VCaP (cell line): ENCODE results near the gene PIEZO2.

ENCODE experiments used
- H3K27ac ChIP-seq: fragments of 450-650 bp; 2 replicates; pipeline ENCODE4 v1.5.1; 2017
- TF ChIP-seq, protein P1 (sequence below): fragments of 450-650 bp; conservative IDR thresholded peaks from 2 replicates; pipeline ENCODE4 v1.5.1; 2017; ENCODE audit warnings: mild to moderate bottlenecking, moderate library complexity

The PIEZO2 gene

DNA sequence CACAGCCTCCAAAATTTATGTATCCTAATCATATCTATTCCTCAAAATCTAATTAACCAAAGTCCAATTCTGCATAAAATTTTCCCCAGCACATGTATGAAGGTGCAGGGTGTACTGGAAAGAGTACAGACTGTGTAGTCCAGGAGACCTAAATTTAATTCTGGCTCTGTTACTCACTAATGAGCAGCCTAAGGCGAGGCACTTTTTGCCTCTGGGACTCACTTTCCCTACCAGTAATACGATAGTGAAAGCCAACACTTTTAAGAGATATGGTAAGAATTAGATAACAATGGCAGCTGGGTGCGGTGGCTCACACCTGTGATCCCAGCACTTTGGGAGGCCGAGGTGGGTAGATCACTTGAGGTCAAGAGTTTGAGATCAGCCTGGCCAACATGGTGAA lies 177.7 kb downstream of the PIEZO2 start:
- TF ChIP-seq, protein P1, sequence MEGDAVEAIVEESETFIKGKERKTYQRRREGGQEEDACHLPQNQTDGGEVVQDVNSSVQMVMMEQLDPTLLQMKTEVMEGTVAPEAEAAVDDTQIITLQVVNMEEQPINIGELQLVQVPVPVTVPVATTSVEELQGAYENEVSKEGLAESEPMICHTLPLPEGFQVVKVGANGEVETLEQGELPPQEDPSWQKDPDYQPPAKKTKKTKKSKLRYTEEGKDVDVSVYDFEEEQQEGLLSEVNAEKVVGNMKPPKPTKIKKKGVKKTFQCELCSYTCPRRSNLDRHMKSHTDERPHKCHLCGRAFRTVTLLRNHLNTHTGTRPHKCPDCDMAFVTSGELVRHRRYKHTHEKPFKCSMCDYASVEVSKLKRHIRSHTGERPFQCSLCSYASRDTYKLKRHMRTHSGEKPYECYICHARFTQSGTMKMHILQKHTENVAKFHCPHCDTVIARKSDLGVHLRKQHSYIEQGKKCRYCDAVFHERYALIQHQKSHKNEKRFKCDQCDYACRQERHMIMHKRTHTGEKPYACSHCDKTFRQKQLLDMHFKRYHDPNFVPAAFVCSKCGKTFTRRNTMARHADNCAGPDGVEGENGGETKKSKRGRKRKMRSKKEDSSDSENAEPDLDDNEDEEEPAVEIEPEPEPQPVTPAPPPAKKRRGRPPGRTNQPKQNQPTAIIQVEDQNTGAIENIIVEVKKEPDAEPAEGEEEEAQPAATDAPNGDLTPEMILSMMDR: no peak
- no peak overlapping the region for H3K27ac ChIP-seq

DNA sequence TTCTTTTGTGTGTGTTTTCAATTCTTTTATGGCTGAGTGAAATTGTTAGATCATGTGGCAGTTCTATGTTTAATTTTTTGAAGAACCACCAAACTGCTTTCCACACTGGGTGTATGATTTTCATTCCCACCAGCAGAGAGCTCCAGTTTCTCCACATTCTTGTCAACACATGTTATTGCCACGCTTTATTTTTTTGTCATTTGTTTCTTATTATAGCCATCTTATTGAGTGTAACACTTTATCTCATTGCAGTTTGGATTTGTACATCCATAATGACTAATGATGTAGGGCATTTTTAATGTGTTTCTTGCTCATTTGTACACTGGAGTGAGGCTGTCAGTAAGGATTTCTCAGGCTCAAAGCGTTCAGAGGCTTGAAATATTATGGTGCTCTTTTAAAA lies 184.2 kb downstream of the PIEZO2 start:
- H3K27ac ChIP-seq: no peak overlapping the region
- TF ChIP-seq, protein P1: 0 out of 2 replicates have a peak, but pooled peaks have one; percentile 6

DNA sequence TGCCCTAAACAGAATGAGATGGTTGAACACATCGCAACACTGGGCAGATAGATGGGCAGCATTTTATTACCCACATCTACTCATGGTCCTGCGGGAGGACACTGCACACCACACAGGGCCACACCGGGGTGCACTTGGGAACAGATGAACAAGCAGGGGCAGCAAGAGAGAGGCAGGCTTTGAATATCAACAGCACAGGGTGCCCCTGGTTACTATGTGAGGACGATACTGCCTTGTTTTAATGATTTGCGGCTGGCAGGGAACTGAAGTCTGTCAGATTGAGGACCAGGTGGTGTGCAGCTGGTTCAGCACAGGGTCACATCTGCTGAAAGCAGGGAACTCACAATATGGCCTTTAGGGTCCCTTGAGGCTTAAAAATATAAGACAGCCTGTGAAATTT lies 195.7 kb downstream of the PIEZO2 start:
- TF ChIP-seq, protein P1: no peak

DNA sequence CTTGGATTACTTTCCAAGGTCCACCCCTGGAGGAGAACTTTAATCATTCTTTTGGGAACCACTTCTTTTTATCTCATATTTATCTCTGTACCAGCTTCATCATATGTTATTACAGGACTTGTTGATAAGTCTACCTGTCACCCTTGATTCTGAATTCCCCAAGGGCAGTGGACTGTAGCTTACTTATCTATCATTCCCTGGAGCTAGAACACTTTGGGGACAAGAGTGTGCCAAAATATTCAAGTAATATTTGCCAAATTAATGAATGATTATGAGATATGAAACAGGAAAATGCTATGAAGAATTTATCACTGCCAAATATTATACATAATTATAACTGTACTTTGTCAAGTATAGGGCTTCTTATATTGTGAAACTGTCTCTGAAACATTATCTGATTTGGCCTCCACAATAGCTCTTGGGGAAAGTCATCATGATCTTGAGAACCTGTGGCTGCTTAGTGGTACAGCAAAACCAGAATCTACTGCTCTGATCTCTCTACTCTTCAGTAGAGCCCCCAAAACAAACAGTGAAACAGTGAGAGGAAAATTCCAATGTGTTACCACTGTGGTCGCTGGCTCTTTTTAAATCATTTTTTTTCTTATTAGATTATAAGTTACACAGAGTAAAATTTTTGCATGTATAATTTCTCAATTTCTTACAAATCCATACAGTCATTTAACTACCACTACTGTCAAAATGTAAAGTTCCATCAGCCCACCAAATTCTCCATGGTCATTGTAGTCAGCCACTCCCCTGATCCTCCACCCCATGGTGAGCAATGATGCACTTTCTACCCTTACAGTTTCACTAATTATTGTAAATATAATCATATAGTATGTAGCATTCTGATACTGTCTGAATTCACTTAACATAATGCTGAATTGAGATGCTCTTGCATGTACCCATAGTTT lies 197.5 kb downstream of the PIEZO2 start:
- no peak overlapping the region for H3K27ac ChIP-seq
- TF ChIP-seq, protein P1: no peak

More for the DNA sequence above, 195.7 kb downstream of the PIEZO2 start:
- H3K27ac ChIP-seq: no peak overlapping the region

DNA sequence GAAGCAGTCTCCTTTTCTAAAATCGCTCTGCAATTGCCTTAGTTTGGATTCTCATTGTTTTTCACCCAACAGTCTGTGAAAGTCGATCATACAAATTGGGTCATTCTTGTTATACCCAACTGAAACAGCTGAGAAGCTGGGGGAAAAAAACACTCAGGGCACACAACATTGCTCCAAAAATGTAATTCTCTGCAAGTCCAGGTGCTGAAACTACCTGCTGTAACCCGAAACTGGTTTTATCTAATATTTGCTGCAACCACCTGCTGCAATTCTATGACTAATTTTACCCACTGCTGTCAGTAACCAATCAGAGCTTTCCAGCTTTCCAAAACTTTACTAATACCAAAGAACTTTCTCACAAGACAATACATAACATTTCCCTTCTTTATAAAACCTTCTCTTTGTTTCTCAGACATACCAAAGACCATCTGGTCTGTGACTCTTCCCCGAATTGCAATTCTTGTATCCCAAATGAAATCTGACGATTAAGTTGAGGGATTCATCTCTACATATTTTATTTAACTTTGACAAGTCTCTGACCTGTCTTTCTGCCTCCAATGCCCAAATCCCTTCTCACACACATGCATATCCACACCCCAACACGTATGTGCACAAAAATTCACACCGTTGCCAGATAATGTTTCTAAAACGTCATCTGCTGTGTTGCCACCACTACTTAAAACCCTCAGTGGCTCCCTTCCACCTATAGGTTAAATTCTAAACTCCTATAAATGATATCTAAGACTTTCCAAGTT lies 198.3 kb downstream of the PIEZO2 start:
- H3K27ac ChIP-seq: no peak overlapping the region
- TF ChIP-seq, protein P1: no peak

DNA sequence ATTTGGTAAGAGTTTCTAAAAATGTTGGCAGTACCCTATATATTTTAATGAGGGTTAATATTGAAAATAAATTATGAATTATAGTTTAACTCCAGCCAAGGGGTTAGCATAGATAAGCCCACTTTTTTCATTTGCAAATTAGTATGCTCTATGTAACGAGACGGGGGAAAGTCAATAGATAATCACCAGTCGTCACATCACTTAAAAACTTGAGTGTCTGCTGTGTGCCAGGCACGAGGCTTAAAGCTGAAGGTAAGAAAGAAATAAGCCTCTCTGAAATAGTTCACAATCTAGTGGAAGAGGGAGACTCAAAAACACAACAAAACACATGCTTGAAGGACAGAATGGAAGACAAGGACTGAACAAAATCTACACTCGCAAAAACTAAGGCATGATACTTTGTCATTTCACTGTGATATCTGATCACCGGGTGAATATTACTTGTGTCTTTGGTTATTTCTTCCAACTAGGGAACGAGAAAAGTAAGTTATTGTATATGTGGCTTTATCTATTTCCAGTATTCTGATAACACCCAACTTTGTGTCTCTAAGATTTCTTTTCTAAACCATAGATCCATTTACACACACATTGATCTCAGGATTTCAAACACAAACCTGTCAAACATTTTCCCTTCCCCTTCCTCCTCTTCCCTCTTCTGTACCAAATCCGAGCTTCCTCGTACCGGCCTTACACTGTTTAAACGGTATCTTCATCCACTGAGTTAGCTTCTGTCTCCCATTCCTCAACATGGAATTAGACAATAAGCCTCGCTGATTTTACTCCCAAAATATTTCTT lies 199.1 kb downstream of the PIEZO2 start:
- TF ChIP-seq, protein P1: no peak
- H3K27ac ChIP-seq: no peak overlapping the region
